A549 (cell line): ENCODE data around the gene TBX6. TPM values are rescaled to one million over a fixed set of nuclear protein-coding genes. Genes with fewer than 3 reads are reported as not detected.
"Not testable (repeated sequence)": the region's sequence is repeated elsewhere in the genome, so short reads cannot be mapped to it uniquely, and the experiment has no call there.

Experiments
- ATAC-seq, 2 experiments: fragments of 200-7000 bp in 1 of 2; fragments of >200 bp in 1 of 2; cut with Nextera tagmentation in 1 of 2; cut with Tn5 transposase in 1 of 2; 3 replicates each; pipeline versions ENCODE4 v1.8.0 to v1.9.1; 2018 to 2020; ENCODE audit warnings: mild to moderate bottlenecking in 1 of 2, moderate library complexity in 1 of 2
- CTCF ChIA-PET: fragments of 300-600 bp; sonication (Branson Sonifier 250); formaldehyde crosslinking; extraction: SDS; loops from one replicate; lab custom pipeline; 2021; ENCODE audit warnings: antibody characterized with exemption, inconsistent platforms; lab: Yijun Ruan, JAX
- POLR2A ChIA-PET: fragments of 350-600 bp; formaldehyde crosslinking; extraction: SDS; loops from one replicate; lab custom pipeline; 2021; ENCODE audit warnings: antibody characterized with exemption, inconsistent platforms; lab: Yijun Ruan, JAX
- DNase-seq, 2 experiments: peaks; one replicate each; pipeline versions ENCODE4 v3.0.0 to v3.0.0-alpha.2; 2011 to 2016; ENCODE audit warnings: low read depth in 1 of 2, low spot score in 1 of 2
- FAIRE-seq: peaks from 2 replicates; lab custom pipeline; 2011; peaks lifted over from hg19 to GRCh38; lab: Jason Lieb, UNC
- H3K27ac ChIP-seq, 2 experiments: fragments of >200 bp; sonication (Bioruptor Twin); formaldehyde crosslinking; 3 replicates each; pipeline ENCODE4 v1.5.1; 2016 to 2017
- H3K4me1 ChIP-seq: fragments of >200 bp; sonication (Bioruptor Twin); formaldehyde crosslinking; 3 replicates; pipeline ENCODE4 v1.6.1; 2016
- H3K4me2 ChIP-seq: fragments of >200 bp; sonication (Bioruptor Twin); formaldehyde crosslinking; 3 replicates; pipeline ENCODE4 v1.6.1; 2016
- H3K4me3 ChIP-seq: fragments of >200 bp; sonication (Bioruptor Twin); formaldehyde crosslinking; 3 replicates; pipeline ENCODE4 v1.5.1; 2016
- H3K9me3 ChIP-seq: fragments of >200 bp; sonication (Bioruptor Twin); formaldehyde crosslinking; 3 replicates; pipeline ENCODE4 v1.6.1; 2016
- ATOH8 ChIP-seq: fragments of 250-450 bp; sonication (Bioruptor Pico); IDR thresholded peaks from 2 replicates; pipeline ENCODE4 v1.5.0; 2020; ENCODE audit warnings: low read depth, mild to moderate bottlenecking, moderate library complexity
- CBX2 ChIP-seq: fragments of 200-600 bp; sonication (generic); IDR thresholded peaks from 2 replicates; pipeline ENCODE4 v1.6.1; 2016; ENCODE audit warnings: low read depth, mild to moderate bottlenecking, borderline replicate concordance
- CTCF ChIP-seq: fragments of >200 bp; sonication (Bioruptor Twin); formaldehyde crosslinking; IDR thresholded peaks from 3 replicates; pipeline ENCODE4 v1.5.1; 2016
- EHMT2 ChIP-seq: fragments of 200-600 bp; sonication (generic); IDR thresholded peaks from 2 replicates; pipeline ENCODE4 v1.6.1; 2016; ENCODE audit warnings: antibody characterized with exemption, low read depth, mild to moderate bottlenecking, moderate library complexity
- ESRRA ChIP-seq: fragments of 150-350 bp; IDR thresholded peaks from 2 replicates; pipeline ENCODE4 v1.6.1; 2014; ENCODE audit warnings: mild to moderate bottlenecking, low read length, borderline replicate concordance
- FOXS1 ChIP-seq: fragments of 250-450 bp; sonication (Bioruptor Pico); IDR thresholded peaks from 2 replicates; pipeline ENCODE4 v1.5.0; 2020; ENCODE audit warnings: mild to moderate bottlenecking, moderate library complexity
- GATA3 ChIP-seq: IDR thresholded peaks from 2 replicates; pipeline ENCODE4 v1.6.1; 2012; ENCODE audit warnings: borderline replicate concordance
- HOXB13 ChIP-seq: fragments of 250-450 bp; sonication (Bioruptor Pico); IDR thresholded peaks from 2 replicates; pipeline ENCODE4 v1.5.0; 2020; ENCODE audit warnings: low read depth, mild to moderate bottlenecking, moderate library complexity
- MYC ChIP-seq: IDR thresholded peaks from 2 replicates; pipeline ENCODE4 v1.6.1; 2012; ENCODE audit warnings: mild to moderate bottlenecking, inconsistent platforms, low read length, improper control_type of control experiment, borderline replicate concordance
- NPAS2 ChIP-seq: fragments of 250-450 bp; sonication (Bioruptor Pico); IDR thresholded peaks from 2 replicates; pipeline ENCODE4 v1.8.0; 2022; ENCODE audit warnings: mild to moderate bottlenecking, moderate library complexity, borderline replicate concordance
- POLR2A ChIP-seq: IDR thresholded peaks from 2 replicates; pipeline ENCODE4 v1.6.1; 2012; ENCODE audit warnings: mild to moderate bottlenecking, low read length
- POLR2AphosphoS2 ChIP-seq: conservative IDR thresholded peaks from 2 replicates; pipeline ENCODE4 v1.6.1; 2012; ENCODE audit warnings: low read length, improper control_type of control experiment, inconsistent platforms
- RAD21 ChIP-seq, 2 experiments: fragments of >200 bp in 1 of 2; sonication (Bioruptor Twin) in 1 of 2; formaldehyde crosslinking in 1 of 2; IDR thresholded peaks in 1 of 2; conservative IDR thresholded peaks in 1 of 2; 2 replicates in 1 of 2; 3 replicates in 1 of 2; pipeline ENCODE4 v1.6.1; 2012 to 2018; ENCODE audit warnings: inconsistent platforms in 1 of 2
- RARB ChIP-seq: fragments of 250-450 bp; sonication (Bioruptor Pico); IDR thresholded peaks from 2 replicates; pipeline ENCODE4 v1.8.0; 2021; ENCODE audit warnings: mild to moderate bottlenecking, moderate library complexity
- RFX5 ChIP-seq: fragments of 450-650 bp; IDR thresholded peaks from 2 replicates; pipeline ENCODE4 v1.7.1; 2014; ENCODE audit warnings: antibody characterized with exemption, mild to moderate bottlenecking, moderate library complexity
- SMC3 ChIP-seq: fragments of >200 bp; sonication (Bioruptor Twin); formaldehyde crosslinking; IDR thresholded peaks from 3 replicates; pipeline ENCODE4 v1.6.1; 2018; ENCODE audit warnings: inconsistent platforms
- ZSCAN20 ChIP-seq: fragments of 250-450 bp; sonication (Bioruptor Pico); IDR thresholded peaks from 2 replicates; pipeline ENCODE4 v1.8.0; 2022; ENCODE audit warnings: mild to moderate bottlenecking, moderate library complexity
- WGBS: methylation state at CpG from one replicate; pipeline ENCODE4 v1.1.6; 2017; ENCODE audit errors: missing lambda C conversion rate; 5-methylcytosine and 5-hydroxymethylcytosine counted together
- polyA plus RNA-seq, 4 experiments: library from polyadenylated mRNA; depleted of rRNA in 3 of 4; stranded (reverse); fragments of >200 nt; fragmentation: RNase III in 1 of 4; extraction: RNeasy Plus Mini Kit Qiagen cat#74134 plus additional on column Dnase treatment in 1 of 4; gene quantifications; 2 replicates in 3 of 4; 3 replicates in 1 of 4; pipeline ENCODE4 v1.2.3, GENCODE V29; 2011 to 2017
- TF ChIP-seq, protein P1 (sequence below): fragments of 200-600 bp; sonication (generic); IDR thresholded peaks from 2 replicates; pipeline ENCODE4 v1.6.1; 2016; ENCODE audit warnings: antibody characterized with exemption, mild to moderate bottlenecking, moderate library complexity
- TF ChIP-seq, protein P2 (sequence below): fragments of 250-450 bp; sonication (Bioruptor Pico); IDR thresholded peaks from 2 replicates; pipeline ENCODE4 v1.5.0; 2021; ENCODE audit warnings: mild to moderate bottlenecking, moderate library complexity, borderline replicate concordance

Gene TBX6
- polyA plus RNA-seq, 2 of the 4 experiments (the other 2 are of a cell fraction): 0.14 to 0.63 TPM

GRCh38 chr16:30131869-30132475 lies 40.2 kb upstream of the TBX6 start:
- no peaks in the 10 kb centered on the region for H3K4me1 ChIP-seq
- TF ChIP-seq RAD21 (conservative IDR thresholded peaks at IDR 0.05 in 1 of 2, IDR thresholded peaks at IDR 0.05 in 1 of 2): no peak
- TF ChIP-seq, protein P1, sequence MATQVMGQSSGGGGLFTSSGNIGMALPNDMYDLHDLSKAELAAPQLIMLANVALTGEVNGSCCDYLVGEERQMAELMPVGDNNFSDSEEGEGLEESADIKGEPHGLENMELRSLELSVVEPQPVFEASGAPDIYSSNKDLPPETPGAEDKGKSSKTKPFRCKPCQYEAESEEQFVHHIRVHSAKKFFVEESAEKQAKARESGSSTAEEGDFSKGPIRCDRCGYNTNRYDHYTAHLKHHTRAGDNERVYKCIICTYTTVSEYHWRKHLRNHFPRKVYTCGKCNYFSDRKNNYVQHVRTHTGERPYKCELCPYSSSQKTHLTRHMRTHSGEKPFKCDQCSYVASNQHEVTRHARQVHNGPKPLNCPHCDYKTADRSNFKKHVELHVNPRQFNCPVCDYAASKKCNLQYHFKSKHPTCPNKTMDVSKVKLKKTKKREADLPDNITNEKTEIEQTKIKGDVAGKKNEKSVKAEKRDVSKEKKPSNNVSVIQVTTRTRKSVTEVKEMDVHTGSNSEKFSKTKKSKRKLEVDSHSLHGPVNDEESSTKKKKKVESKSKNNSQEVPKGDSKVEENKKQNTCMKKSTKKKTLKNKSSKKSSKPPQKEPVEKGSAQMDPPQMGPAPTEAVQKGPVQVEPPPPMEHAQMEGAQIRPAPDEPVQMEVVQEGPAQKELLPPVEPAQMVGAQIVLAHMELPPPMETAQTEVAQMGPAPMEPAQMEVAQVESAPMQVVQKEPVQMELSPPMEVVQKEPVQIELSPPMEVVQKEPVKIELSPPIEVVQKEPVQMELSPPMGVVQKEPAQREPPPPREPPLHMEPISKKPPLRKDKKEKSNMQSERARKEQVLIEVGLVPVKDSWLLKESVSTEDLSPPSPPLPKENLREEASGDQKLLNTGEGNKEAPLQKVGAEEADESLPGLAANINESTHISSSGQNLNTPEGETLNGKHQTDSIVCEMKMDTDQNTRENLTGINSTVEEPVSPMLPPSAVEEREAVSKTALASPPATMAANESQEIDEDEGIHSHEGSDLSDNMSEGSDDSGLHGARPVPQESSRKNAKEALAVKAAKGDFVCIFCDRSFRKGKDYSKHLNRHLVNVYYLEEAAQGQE: no peak
- TF ChIP-seq EHMT2: no peak
- TF ChIP-seq RARB (CRISPR knock-in tag): no peak
- no peak for TF ChIP-seq RFX5
- no peak for TF ChIP-seq CTCF
- no peak for TF ChIP-seq CBX2
- TF ChIP-seq ESRRA: no peak
- no peak for TF ChIP-seq POLR2AphosphoS2
- TF ChIP-seq, all 56 proteins: peak for 0
- CTCF ChIA-PET: interaction anchor here (1.1 to 2.5 kb wide), 2 partner anchors 19 to 40 kb away, joined by 3 to 7 read pairs; partner anchors contain the start of gene GDPD3
- H3K4me2 ChIP-seq: no peak overlapping the region
- DNase-seq (no peak), ATAC-seq (no peak), FAIRE-seq (no peak)
- 69% methylated on average over 4 of the region's 4 CpGs for WGBS
- H3K4me3 ChIP-seq: no peak overlapping the region
- POLR2A ChIA-PET: no interaction called here
- no peaks in the 10 kb centered on the region for H3K9me3 ChIP-seq
- H3K27ac ChIP-seq: no peak overlapping the region

DNA sequence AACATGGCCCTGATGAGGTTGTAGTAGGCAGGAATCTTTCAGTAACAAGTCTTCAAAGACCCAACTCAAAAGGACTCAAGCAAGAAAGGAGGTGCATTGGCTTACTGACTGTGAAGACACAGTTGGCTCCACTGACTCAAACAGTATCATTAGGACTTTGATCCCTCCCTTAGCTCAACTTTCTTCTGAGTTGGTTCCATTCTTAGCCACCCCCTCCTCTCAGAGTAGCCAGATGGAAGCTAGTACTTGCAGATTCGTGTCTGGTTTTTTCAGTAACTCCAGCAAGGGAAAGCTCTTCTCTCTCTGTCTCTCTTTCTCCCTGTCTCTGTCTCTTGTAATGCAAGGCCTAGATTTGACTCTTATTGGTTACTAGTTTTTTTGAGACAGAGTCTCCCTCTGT lies 36.3 kb upstream of the TBX6 start:
- WGBS: 70% methylated on average over 1 of the region's 1 CpG
- FAIRE-seq (no peak), ATAC-seq (no peak), DNase-seq (no peak)
- peaks cover 15% of the 10 kb centered on the region for H3K4me1 ChIP-seq
- no peak overlapping the region for H3K4me2 ChIP-seq
- no peak for TF ChIP-seq RARB (CRISPR knock-in tag)
- no peak for TF ChIP-seq GATA3
- no peak for TF ChIP-seq FOXS1
- TF ChIP-seq NPAS2 (CRISPR knock-in tag): no peak
- no peak for TF ChIP-seq POLR2AphosphoS2
- TF ChIP-seq ATOH8 (CRISPR knock-in tag): no peak
- no peak for TF ChIP-seq HOXB13 (CRISPR knock-in tag)
- no peak for TF ChIP-seq MYC
- no peak for TF ChIP-seq SMC3
- no peak for TF ChIP-seq ZSCAN20 (CRISPR knock-in tag)
- TF ChIP-seq, protein P2, sequence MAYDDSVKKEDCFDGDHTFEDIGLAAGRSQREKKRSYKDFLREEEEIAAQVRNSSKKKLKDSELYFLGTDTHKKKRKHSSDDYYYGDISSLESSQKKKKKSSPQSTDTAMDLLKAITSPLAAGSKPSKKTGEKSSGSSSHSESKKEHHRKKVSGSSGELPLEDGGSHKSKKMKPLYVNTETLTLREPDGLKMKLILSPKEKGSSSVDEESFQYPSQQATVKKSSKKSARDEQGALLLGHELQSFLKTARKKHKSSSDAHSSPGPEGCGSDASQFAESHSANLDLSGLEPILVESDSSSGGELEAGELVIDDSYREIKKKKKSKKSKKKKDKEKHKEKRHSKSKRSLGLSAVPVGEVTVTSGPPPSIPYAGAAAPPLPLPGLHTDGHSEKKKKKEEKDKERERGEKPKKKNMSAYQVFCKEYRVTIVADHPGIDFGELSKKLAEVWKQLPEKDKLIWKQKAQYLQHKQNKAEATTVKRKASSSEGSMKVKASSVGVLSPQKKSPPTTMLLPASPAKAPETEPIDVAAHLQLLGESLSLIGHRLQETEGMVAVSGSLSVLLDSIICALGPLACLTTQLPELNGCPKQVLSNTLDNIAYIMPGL: no peak
- TF ChIP-seq POLR2A: no peak
- POLR2A ChIA-PET: no interaction called here
- H3K27ac ChIP-seq: no peak overlapping the region
- no peak overlapping the region for H3K4me3 ChIP-seq
- CTCF ChIA-PET: interaction anchor here (0.9 to 1.4 kb wide), 2 partner anchors 31 to 36 kb away, joined by 3 to 4 read pairs; partner anchors contain the start of gene TBX6
- H3K9me3 ChIP-seq: no peaks in the 10 kb centered on the region

DNA sequence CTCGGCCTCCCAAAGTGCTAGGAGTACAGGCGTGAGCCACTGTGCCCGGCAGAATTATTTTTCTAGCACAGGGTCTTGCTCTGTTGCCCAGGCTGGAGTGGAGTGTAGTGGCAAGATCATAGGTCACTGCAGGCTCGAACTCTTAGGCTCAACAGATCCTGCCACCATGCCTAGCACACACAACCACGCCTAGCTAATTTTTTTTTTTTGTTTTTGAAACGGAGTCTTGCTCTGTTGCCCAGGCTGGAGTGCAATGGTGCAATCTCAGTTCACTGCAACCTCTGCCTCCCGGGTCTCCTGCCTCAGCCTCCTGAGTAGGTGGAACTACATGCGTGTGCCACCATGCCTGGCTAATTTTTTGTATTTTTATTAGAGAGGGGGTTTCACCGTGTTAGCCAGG lies 34.0 kb upstream of the TBX6 start:
- WGBS: 89% methylated on average over 9 of the region's 9 CpGs
- ChIA-PET CTCF (interaction anchor here (0.6 to 3.6 kb wide), 5 partner anchors 9 to 293 kb away, joined by 3 to 26 read pairs (median 4); partner anchors contain the start of genes GDPD3 and TBX6), POLR2A (interaction anchor here (0.6 kb wide), 1 partner anchor 763 kb away, joined by 3 read pairs; no protein-coding TSS in a partner anchor)
- not testable (repeated sequence) for H3K27ac ChIP-seq, FAIRE-seq, H3K9me3 ChIP-seq, ATAC-seq, H3K4me2 ChIP-seq, DNase-seq, H3K4me3 ChIP-seq
- peaks cover 22% of the 10 kb centered on the region for H3K4me1 ChIP-seq
